ENCODE measurements around the gene NKTR. TPM values are rescaled to one million over a fixed set of nuclear protein-coding genes. Genes with fewer than 3 reads are reported as not detected.

The NKTR gene
- total and polyA plus RNA-seq, 2 experiments from 2014 or later, result 50.5 to 75.3 TPM

- no peaks in the 10 kb centered on the region for H3K9me3 ChIP-seq (ENCODE audit: low read depth)
- TF ChIP-seq CTCF (IDR thresholded peaks at IDR 0.05; ENCODE audit: low read depth, low read length), result no peak
- H3K27ac ChIP-seq, result peak overlapping the region; percentile 81
- peaks cover 12% of the 10 kb centered on the region for H3K4me1 ChIP-seq (ENCODE audit: low read depth)
- no peaks in the 10 kb centered on the region for H3K27me3 ChIP-seq
- DNase-seq (ENCODE audit: low read depth in 1 of 2, low spot score in 1 of 2), result no peak
- H3K4me3 ChIP-seq, result no peak overlapping the region
- H3K36me3 ChIP-seq, result no peaks in the 10 kb centered on the region
These were observed 65.5 kb downstream of the NKTR start for GRCh38 chr3:42666022-42666421.

GRCh38 chr3:42666577-42666998 lies 66.1 kb downstream of the NKTR start:
- no peaks in the 10 kb centered on the region for H3K27me3 ChIP-seq
- no peaks in the 10 kb centered on the region for H3K9me3 ChIP-seq (ENCODE audit: low read depth)
- peak overlapping the region; percentile 81 for H3K27ac ChIP-seq
- H3K36me3 ChIP-seq, result no peaks in the 10 kb centered on the region
- no peak overlapping the region for H3K4me3 ChIP-seq
- no peak for TF ChIP-seq CTCF (IDR thresholded peaks at IDR 0.05; ENCODE audit: low read depth, low read length)
- peaks cover 12% of the 10 kb centered on the region for H3K4me1 ChIP-seq (ENCODE audit: low read depth)
- DNase-seq (ENCODE audit: low read depth in 1 of 2, low spot score in 1 of 2), result no peak

- H3K4me1 ChIP-seq (ENCODE audit: low read depth), result peaks cover 12% of the 10 kb centered on the region
- TF ChIP-seq CTCF (IDR thresholded peaks at IDR 0.05; ENCODE audit: low read depth, low read length), result no peak
- no peaks in the 10 kb centered on the region for H3K9me3 ChIP-seq (ENCODE audit: low read depth)
- peak overlapping the region; percentile 81 for H3K27ac ChIP-seq
- H3K36me3 ChIP-seq, result no peaks in the 10 kb centered on the region
- H3K4me3 ChIP-seq, result no peak overlapping the region
- no peaks in the 10 kb centered on the region for H3K27me3 ChIP-seq
- no peak for DNase-seq (ENCODE audit: low read depth in 1 of 2, low spot score in 1 of 2)
These were observed 66.6 kb downstream of the NKTR start for GRCh38 chr3:42667096-42667522.

DNA sequence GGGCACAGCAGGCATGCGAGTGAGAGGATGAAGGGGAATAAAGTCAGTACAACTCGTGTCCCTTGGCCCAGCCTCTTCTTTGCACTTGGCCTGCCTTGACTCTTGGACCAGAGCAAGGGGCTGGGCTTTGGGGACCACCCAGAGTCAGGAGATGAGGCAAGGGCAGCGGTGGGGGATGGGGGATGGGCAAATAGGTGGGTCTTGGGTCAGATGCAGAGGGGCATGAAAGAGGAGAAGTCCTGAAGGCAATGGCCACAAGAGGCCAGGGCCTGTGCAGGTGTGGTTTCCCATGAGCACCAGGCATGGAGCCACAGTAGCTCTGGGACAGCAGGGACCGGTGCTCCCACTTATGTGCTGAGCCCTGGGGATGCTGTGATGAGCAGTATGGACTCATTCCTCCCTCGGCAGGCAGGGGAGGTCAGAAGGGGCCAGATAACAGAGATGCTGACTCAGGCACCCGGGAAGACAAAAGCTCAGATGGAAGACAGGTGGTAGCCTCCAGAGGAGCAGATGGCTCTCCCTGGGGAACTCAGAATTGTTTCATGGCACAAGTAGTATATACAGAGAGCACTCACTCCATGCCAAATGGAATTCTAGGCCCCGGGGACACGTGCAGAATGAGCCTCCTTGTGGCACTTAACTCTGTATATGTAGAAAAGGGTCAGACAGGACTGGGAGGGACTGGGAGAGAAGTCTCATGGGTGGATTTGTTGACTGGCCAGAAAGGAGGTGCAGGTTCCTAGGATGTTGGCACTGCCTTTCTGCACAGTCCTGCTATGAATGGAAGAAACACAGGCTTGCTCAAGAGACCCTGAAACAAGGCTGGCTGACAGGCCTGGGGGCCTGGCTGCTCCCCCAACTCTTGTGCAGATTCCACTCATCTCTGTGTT lies 67.3 kb downstream of the NKTR start:
- H3K4me3 ChIP-seq, result no peak overlapping the region
- no peaks in the 10 kb centered on the region for H3K27me3 ChIP-seq
- no peak overlapping the region for H3K27ac ChIP-seq
- no peaks in the 10 kb centered on the region for H3K36me3 ChIP-seq
- no peaks in the 10 kb centered on the region for H3K9me3 ChIP-seq (ENCODE audit: low read depth)
- peaks cover 12% of the 10 kb centered on the region for H3K4me1 ChIP-seq (ENCODE audit: low read depth)
- TF ChIP-seq CTCF (IDR thresholded peaks at IDR 0.05; ENCODE audit: low read depth, low read length), result no peak
- DNase-seq (ENCODE audit: low read depth in 1 of 2, low spot score in 1 of 2), result no peak

- no peak for TF ChIP-seq CTCF (IDR thresholded peaks at IDR 0.05; ENCODE audit: low read depth, low read length)
- no peaks in the 10 kb centered on the region for H3K27me3 ChIP-seq
- DNase-seq (ENCODE audit: low read depth in 1 of 2, low spot score in 1 of 2), result no peak
- peaks cover 12% of the 10 kb centered on the region for H3K4me1 ChIP-seq (ENCODE audit: low read depth)
- no peak overlapping the region for H3K4me3 ChIP-seq
- H3K9me3 ChIP-seq (ENCODE audit: low read depth), result no peaks in the 10 kb centered on the region
- H3K27ac ChIP-seq, result no peak overlapping the region
- H3K36me3 ChIP-seq, result no peaks in the 10 kb centered on the region
These were observed 67.9 kb downstream of the NKTR start for GRCh38 chr3:42668413-42668760.

All from cardiac muscle cell (in vitro differentiated cells and primary cell).